Upper lobe of left lung (tissue), 4 donors: ENCODE measurements around the gene ERN1.

Experiments
- CTCF ChIP-seq, 6 experiments: fragments of 450-650 bp in 4 of 6; fragments of 200-600 bp in 2 of 6; sonication (generic) in 2 of 6; IDR thresholded peaks; one replicate each; pipeline ENCODE4 v1.5.1; 2016 to 2019; ENCODE audit warnings: antibody characterized with exemption in 6 of 6
- EP300 ChIP-seq, 4 donors: sonication (generic); formaldehyde crosslinking; IDR thresholded peaks; one replicate each; pipeline ENCODE4 v1.5.1; 2017; ENCODE audit warnings: antibody characterized with exemption in 4 of 4, control low read depth in 2 of 4
- POLR2A ChIP-seq, 4 donors: fragments of 450-650 bp; IDR thresholded peaks; one replicate each; pipeline ENCODE4 v1.5.1; 2016 to 2017; ENCODE audit warnings: antibody characterized with exemption in 4 of 4, mild to moderate bottlenecking in 2 of 4

- TF ChIP-seq EP300 (IDR thresholded peaks at IDR 0.05) (no peak), CTCF (IDR thresholded peaks at IDR 0.05) (no peak), POLR2A (IDR thresholded peaks at IDR 0.05) (no peak)
Measured at GRCh38 chr17:64069143-64069542, 60.8 kb downstream of the ERN1 start.
